ENCODE results near the gene DMPK.
"Not testable (repeated sequence)": the region's sequence is repeated elsewhere in the genome, so short reads cannot be mapped to it uniquely, and the experiment has no call there.

The DMPK gene

GRCh38 chr19:45758921-45759320, 23.4 kb downstream of the DMPK start:
- no peak for DNase-seq (ENCODE audit: low read depth, low spot score)
- TF ChIP-seq, protein P1, sequence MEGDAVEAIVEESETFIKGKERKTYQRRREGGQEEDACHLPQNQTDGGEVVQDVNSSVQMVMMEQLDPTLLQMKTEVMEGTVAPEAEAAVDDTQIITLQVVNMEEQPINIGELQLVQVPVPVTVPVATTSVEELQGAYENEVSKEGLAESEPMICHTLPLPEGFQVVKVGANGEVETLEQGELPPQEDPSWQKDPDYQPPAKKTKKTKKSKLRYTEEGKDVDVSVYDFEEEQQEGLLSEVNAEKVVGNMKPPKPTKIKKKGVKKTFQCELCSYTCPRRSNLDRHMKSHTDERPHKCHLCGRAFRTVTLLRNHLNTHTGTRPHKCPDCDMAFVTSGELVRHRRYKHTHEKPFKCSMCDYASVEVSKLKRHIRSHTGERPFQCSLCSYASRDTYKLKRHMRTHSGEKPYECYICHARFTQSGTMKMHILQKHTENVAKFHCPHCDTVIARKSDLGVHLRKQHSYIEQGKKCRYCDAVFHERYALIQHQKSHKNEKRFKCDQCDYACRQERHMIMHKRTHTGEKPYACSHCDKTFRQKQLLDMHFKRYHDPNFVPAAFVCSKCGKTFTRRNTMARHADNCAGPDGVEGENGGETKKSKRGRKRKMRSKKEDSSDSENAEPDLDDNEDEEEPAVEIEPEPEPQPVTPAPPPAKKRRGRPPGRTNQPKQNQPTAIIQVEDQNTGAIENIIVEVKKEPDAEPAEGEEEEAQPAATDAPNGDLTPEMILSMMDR (IDR thresholded peaks at IDR 0.05; ENCODE audit: low read depth, low read length), result no peak
- H3K4me3 ChIP-seq (ENCODE audit: low read depth, low read length), result no peak overlapping the region
- in situ Hi-C loops (cut with HindIII; ENCODE audit: low sequenced_read_pairs), result no loop called here

- H3K4me3 ChIP-seq (ENCODE audit: low read depth, low read length), result no peak overlapping the region
- in situ Hi-C loops (cut with HindIII; ENCODE audit: low sequenced_read_pairs), result no loop called here
- TF ChIP-seq, protein P1 (IDR thresholded peaks at IDR 0.05; ENCODE audit: low read depth, low read length), result no peak
- no peak for DNase-seq (ENCODE audit: low read depth, low spot score)
These were observed 24.6 kb downstream of the DMPK start for GRCh38 chr19:45757695-45758094.

- H3K4me3 ChIP-seq (ENCODE audit: low read depth, low read length), result no peak overlapping the region
- DNase-seq (ENCODE audit: low read depth, low spot score), result no peak
- TF ChIP-seq, protein P1 (IDR thresholded peaks at IDR 0.05; ENCODE audit: low read depth, low read length), result no peak
- in situ Hi-C loops (cut with HindIII; ENCODE audit: low sequenced_read_pairs), result no loop called here
These were observed 28.0 kb downstream of the DMPK start for GRCh38 chr19:45754323-45754722.

- TF ChIP-seq, protein P1 (IDR thresholded peaks at IDR 0.05; ENCODE audit: low read depth, low read length), result no peak
- in situ Hi-C loops (cut with HindIII; ENCODE audit: low sequenced_read_pairs), result no loop called here
- H3K4me3 ChIP-seq (ENCODE audit: low read depth, low read length), result no peak overlapping the region
- no peak for DNase-seq (ENCODE audit: low read depth, low spot score)
These were observed 28.7 kb downstream of the DMPK start for GRCh38 chr19:45753548-45753947.

GRCh38 chr19:45752639-45753038, 29.7 kb downstream of the DMPK start:
- no peak for DNase-seq (ENCODE audit: low read depth, low spot score)
- TF ChIP-seq, protein P1 (IDR thresholded peaks at IDR 0.05; ENCODE audit: low read depth, low read length), result no peak
- H3K4me3 ChIP-seq (ENCODE audit: low read depth, low read length), result no peak overlapping the region
- in situ Hi-C loops (cut with HindIII; ENCODE audit: low sequenced_read_pairs), result no loop called here

GRCh38 chr19:45751483-45751882, 30.8 kb downstream of the DMPK start:
- in situ Hi-C loops (cut with HindIII; ENCODE audit: low sequenced_read_pairs); DNase-seq (ENCODE audit: low read depth, low spot score); H3K4me3 ChIP-seq (ENCODE audit: low read depth, low read length): not testable (repeated sequence)

DNA sequence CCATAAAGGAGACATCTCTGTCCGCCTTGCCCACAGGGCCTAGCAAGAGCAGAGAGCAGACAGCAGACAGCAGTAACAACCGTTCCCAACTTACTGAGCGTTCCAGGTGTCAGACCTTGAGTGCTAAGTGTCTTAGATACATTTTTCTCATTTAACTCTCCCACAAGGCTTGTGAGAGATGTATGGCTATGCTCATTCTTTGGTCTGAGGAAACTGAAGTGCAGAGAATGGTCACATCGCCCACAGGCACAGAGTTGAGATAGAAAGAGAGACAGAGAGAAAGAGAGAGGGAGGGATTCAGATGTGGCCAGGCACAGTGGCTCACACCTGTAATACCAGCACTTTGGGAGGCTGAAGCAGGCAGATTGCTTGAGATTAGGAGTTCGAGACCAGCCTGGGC, 34.8 kb downstream of the DMPK start:
- H3K4me3 ChIP-seq (ENCODE audit: low read depth, low read length), result no peak overlapping the region
- no peak for DNase-seq (ENCODE audit: low read depth, low spot score)
- in situ Hi-C loops (cut with HindIII; ENCODE audit: low sequenced_read_pairs), result no loop called here
- TF ChIP-seq, protein P1 (IDR thresholded peaks at IDR 0.05; ENCODE audit: low read depth, low read length), result no peak
